ENCODE data around the gene CLIP4.

CLIP4 gene

GRCh38 chr2:29139152-29139551 is 23.9 kb downstream of the CLIP4 start:
- no peak for DNase-seq

DNA sequence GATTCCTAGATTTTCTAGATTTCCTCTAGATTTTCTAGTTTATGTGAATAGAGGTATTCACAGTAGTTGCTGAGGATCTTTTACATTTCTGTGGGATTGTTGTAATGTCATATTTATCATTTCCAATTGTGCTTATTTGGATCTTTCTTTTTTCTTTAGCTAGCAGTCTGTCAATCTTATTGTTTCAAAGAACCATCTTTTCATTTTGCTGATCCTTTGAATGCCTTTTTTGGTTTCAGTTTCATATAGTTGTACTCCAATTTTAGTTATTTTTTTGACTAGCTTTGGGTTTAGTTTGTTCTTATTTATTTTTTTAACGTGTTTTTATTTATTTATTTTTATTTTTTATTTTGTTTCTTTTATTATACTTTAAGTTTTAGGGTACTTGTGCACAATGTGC is 24.5 kb downstream of the CLIP4 start:
- no peak for DNase-seq

DNA sequence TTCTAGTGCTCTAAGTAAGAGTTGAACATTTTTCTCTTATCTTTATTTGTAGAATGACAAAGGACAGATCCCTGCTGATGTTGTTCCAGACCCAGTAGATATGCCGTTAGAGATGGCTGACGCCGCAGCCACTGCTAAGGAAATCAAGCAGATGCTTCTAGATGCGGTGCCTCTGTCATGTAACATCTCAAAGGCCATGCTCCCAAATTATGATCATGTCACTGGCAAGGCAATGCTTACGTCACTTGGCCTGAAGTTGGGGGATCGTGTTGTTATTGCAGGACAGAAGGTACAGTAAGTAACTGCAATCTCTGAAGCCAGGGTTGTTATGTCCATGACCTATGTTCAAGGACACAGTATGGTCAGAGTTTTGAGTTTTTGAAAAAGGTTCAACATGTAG is 28.4 kb downstream of the CLIP4 start:
- DNase-seq, result no peak

GRCh38 chr2:29146197-29146596 is 31.0 kb downstream of the CLIP4 start:
- DNase-seq, result no peak

- no peak for DNase-seq
Measured at GRCh38 chr2:29147963-29148362, 32.7 kb downstream of the CLIP4 start.

DNA sequence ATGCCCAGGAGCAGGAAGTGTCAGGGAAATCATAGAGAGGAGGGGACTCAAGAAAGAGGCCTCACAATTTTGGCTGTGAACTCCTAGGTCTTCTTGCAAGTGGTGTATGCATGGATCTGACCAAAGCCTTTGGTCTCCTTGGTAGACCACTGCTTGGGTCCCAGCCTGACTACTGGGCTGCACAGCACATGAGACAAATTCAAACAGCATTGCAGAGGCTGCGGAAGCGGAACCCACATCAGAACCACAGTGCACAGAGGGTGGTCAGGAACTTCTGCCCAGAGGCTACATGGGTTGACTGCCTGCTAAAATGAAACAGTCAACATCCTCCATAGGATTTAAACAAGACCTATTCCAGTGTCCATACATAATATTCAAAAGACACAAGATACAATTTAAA is 39.4 kb downstream of the CLIP4 start:
- no peak for DNase-seq

DNA sequence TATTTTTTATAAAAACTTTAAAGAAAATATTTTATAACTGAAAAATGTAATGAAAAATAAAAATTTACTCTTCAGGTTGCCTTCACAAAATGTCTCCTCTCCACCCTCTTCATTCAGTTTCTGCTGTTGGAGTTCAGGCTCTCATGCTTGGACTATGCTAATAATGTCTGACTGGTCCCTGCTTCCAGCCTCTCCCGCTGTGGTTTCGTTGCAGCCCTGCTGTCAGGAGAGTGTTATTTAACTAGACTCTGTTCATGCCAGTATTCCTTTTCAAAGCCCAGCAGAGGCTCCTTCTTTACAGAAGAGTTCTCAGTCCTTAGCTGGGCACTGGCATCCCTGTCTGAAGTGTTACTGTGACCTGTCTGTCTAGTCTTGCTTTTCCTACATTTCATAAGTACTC is 40.4 kb downstream of the CLIP4 start:
- DNase-seq, result no peak

DNA sequence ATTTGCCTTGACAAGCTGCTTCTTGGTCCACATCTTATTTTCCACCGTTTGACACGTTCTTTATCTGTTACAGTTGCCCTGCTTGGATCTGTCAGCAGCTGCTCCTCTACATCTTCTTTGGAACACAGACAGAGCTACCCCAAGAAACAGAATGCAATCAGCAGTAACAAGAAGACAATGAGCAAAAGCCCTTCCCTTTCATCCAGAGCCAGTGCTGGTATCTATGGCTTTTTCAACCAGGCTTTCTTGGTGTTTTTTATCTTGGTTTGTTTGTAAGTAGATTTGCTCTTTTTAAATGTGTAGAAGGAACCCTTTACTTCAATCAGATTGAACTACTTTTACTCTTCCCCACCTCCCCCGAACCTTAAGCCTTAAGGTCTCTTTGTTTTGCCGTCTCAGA is 41.9 kb downstream of the CLIP4 start:
- DNase-seq, result no peak

- no peak for DNase-seq
Measured at GRCh38 chr2:29159125-29159524, 43.9 kb downstream of the CLIP4 start.

DNA sequence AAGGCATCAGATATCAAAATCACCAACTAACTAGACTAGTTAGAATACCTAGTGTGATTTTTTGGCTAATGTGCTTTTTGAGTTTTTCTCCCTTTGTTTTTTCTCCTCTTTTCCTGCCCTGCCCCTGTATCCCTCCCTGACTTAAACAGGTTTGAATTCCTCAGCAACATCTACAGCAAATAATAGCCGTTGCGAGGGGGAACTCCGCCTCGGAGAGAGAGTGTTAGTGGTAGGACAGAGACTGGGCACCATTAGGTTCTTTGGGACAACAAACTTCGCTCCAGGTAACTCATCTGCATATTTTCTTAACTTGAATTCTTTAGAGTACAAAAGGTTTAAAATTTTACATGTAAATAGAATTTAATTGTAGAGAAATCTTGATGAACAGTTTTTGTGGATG is 45.0 kb downstream of the CLIP4 start:
- no peak for DNase-seq

GRCh38 chr2:29162204-29162928 is 47.2 kb downstream of the CLIP4 start:
- no peak for DNase-seq

GRCh38 chr2:29164091-29164846 is 49.1 kb downstream of the CLIP4 start:
- DNase-seq, result no peak

DNA sequence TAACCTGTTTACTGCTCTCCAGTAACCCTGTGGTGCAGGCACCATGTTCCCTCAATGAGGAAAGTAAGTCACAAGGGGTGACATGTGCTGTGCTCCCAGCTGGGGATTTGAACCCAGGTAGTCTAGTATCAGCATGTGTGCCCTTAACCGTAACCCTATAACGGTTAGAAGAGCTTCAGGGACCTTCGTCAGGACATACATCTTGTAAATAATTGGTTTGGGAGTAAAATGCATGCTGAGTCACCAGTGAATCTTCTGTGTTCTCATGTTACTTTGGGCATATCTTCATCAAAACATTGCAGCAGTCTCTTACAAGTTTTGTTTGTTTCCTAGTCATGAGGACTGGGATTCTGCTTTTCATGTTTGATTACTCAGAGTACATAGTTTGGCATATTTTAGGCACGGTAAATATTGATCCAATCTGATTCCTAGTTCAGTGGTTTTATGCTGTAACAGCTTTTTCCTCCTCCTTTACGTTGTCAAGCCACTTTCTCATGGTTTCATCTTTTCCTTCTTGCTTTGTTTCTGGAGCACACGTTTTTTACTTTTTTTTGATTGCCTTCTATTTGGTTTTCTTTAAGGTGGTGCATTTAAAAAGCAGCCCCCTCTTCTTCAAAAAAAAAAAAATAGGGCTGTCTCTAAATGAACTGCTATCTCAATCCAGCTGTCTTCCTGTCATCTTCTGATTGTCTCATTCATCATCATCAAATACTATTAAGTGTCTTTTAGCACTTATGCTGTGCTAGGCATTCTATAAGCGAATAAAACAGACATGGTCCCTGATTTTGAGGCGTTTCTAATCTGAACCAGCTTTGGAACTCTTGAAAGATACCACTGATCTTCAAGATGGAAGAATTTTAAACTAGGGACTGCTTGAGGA is 50.4 kb downstream of the CLIP4 start:
- DNase-seq, result no peak

- no peak for DNase-seq
Measured at GRCh38 chr2:29166242-29167039, 51.2 kb downstream of the CLIP4 start.

GRCh38 chr2:29174937-29175336 is 59.7 kb downstream of the CLIP4 start:
- no peak for DNase-seq

- no peak for DNase-seq
Measured at GRCh38 chr2:29175338-29175737, 60.1 kb downstream of the CLIP4 start.

DNA sequence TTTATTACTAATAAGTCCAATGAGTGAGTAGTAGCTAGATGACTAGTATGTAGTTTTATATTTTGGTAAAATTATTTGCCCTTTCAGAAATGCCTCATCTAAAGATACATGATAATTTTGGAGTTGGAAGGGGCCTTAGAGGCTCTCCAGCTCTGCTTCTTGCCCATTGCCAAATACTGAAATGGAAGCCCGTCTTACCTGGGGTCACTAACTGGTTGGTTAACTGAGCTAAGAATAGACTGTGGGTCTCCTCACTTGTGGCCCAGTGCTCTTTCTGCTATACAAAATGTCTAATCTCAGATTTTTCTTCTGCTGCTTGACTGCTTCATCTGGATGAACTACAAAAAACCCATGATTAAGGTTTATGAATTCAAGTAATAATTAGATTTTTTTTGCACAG is 67.1 kb downstream of the CLIP4 start:
- DNase-seq, result no peak

DNA sequence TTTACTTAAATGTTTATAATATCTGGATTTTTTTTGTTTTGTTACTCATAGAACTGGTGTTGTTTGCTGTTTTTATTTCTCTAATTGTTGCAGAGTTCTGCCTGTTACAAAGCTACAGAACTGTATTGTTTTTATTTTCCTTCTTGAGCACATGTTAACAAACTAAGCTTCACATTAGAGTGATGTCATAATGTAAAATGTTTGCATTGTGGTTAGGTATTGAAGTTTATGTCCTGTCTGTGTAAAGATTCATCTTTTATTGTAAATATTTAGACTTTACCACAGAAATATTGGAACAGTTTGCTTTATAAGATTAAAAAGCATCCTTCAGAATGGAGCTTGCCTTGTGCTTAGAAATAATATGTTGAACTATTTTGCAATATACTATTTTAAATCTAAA is 67.7 kb downstream of the CLIP4 start:
- no peak for DNase-seq

DNA sequence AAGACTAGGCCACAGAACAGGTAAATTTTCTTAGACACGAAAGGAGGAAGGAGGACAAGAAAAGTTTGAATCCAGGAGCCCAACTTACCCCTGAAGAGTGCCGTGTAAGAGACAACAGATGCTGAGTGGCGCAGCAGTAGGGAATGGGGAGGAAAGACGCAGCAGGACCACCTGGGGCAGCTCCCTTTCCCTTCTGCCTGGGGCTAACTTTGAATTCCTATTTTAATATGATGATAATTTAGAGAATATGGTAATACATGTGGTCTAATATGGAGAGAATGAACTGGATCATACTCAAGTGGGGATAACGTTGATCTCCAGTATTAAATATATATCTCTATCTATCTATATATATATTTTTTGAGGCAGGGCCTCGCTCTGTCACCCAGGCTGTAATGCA is 69.3 kb downstream of the CLIP4 start:
- no peak for DNase-seq

DNA sequence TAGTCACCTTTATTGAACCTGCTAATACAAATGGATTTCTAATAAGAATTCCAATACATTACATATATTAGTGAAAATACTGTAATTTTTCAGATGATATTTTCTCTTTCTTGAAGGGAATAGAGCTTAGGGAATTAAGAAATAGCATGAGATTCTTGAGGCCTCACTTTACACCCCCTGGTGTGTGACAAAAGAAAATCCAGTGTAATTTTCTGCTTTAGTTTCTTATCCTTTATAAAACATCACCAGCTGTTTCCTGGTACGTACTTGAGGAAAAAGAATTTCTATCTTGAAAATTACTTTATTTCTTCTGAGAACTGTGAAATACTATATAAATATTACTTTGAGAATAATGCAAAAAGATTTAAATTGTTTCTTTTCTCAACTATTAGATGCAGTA is 71.6 kb downstream of the CLIP4 start:
- no peak for DNase-seq

- no peak for DNase-seq
Measured at GRCh38 chr2:29187926-29188325, 72.7 kb downstream of the CLIP4 start.

DNA sequence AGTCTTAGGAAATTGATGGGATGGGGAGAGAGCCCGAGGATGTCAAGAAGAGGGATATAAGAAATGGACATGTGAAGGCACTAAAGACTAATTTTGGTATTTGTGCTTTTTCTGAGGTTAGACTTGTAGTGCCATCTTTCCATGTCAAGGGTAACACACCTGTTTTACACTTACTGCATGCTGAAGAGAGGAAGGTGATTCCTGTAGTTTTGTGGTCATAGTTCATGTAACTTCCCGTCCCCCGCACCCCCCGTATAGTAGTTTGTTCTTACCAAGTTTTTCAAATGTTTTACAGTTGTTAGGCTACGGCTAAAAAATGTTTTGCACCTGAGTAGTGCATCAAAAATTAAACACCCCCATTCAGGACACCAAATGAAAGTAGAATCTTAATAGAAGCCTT is 73.8 kb downstream of the CLIP4 start:
- DNase-seq, result no peak

GRCh38 chr2:29191817-29192216 is 76.6 kb downstream of the CLIP4 start:
- no peak for DNase-seq

Data from NCI-H1436 (cell line).